ENCODE data around the gene COBL. TPM values are rescaled to one million over a fixed set of nuclear protein-coding genes. Genes with fewer than 3 reads are reported as not detected.
"Not testable (repeated sequence)": the region's sequence is repeated elsewhere in the genome, so short reads cannot be mapped to it uniquely, and the experiment has no call there.

Gene COBL
- total RNA-seq, 1 donor from 2014 or later = 27.9 TPM

- Histone ChIP-seq H3K4me1 (no peaks in the 10 kb centered on the region), H3K36me3 (no peaks in the 10 kb centered on the region), H3K4me3 (no peak overlapping the region), H3K27ac (no peak overlapping the region), H3K27me3 (ENCODE audit: low read depth) (no peaks in the 10 kb centered on the region), H3K9me3 (no peaks in the 10 kb centered on the region)
- DNase-seq = no peak
- intact Hi-C loops (cut with DNase I) = no loop called here
- TF ChIP-seq CTCF (IDR thresholded peaks at IDR 0.05) = no peak
- no peak for ATAC-seq
Observed at GRCh38 chr7:51217804-51218203, 98.8 kb downstream of the COBL start.

- no peak for ATAC-seq
- DNase-seq = no peak
- intact Hi-C loops (cut with DNase I) = no loop called here
- no peak overlapping the region for H3K4me3 ChIP-seq
- no peaks in the 10 kb centered on the region for H3K9me3 ChIP-seq
- H3K27ac ChIP-seq = no peak overlapping the region
- no peak for TF ChIP-seq CTCF (IDR thresholded peaks at IDR 0.05)
- no peaks in the 10 kb centered on the region for H3K27me3 ChIP-seq (ENCODE audit: low read depth)
- H3K36me3 ChIP-seq = no peaks in the 10 kb centered on the region
- H3K4me1 ChIP-seq = no peaks in the 10 kb centered on the region
Observed at GRCh38 chr7:51214098-51214497, 102.5 kb downstream of the COBL start.

- H3K27ac ChIP-seq = no peak overlapping the region
- no peaks in the 10 kb centered on the region for H3K4me1 ChIP-seq
- H3K27me3 ChIP-seq (ENCODE audit: low read depth) = no peaks in the 10 kb centered on the region
- intact Hi-C loops (cut with DNase I) = no loop called here
- no peak for TF ChIP-seq CTCF (IDR thresholded peaks at IDR 0.05)
- ATAC-seq (no peak), DNase-seq (no peak)
- no peaks in the 10 kb centered on the region for H3K9me3 ChIP-seq
- no peaks in the 10 kb centered on the region for H3K36me3 ChIP-seq
- H3K4me3 ChIP-seq = no peak overlapping the region
Observed at GRCh38 chr7:51213618-51214017, 103.0 kb downstream of the COBL start.

GRCh38 chr7:51210766-51211165, 105.8 kb downstream of the COBL start:
- no peaks in the 10 kb centered on the region for H3K27me3 ChIP-seq (ENCODE audit: low read depth)
- no peaks in the 10 kb centered on the region for H3K36me3 ChIP-seq
- intact Hi-C loops (cut with DNase I) = no loop called here
- no peak overlapping the region for H3K4me3 ChIP-seq
- ATAC-seq (no peak), DNase-seq (no peak)
- H3K27ac ChIP-seq = no peak overlapping the region
- H3K9me3 ChIP-seq = no peaks in the 10 kb centered on the region
- no peak for TF ChIP-seq CTCF (IDR thresholded peaks at IDR 0.05)
- H3K4me1 ChIP-seq = no peaks in the 10 kb centered on the region

- intact Hi-C loops (cut with DNase I) = no loop called here
- Histone ChIP-seq H3K9me3 (no peaks in the 10 kb centered on the region), H3K4me3 (no peak overlapping the region), H3K36me3 (no peaks in the 10 kb centered on the region), H3K4me1 (no peaks in the 10 kb centered on the region), H3K27me3 (ENCODE audit: low read depth) (no peaks in the 10 kb centered on the region), H3K27ac (no peak overlapping the region)
- DNase-seq = no peak
- ATAC-seq = peak in 1 of 2 donors; percentile 13
- TF ChIP-seq CTCF (IDR thresholded peaks at IDR 0.05) = no peak
Observed at GRCh38 chr7:51209426-51209825, 107.2 kb downstream of the COBL start.

- H3K4me3 ChIP-seq; H3K27me3 ChIP-seq (ENCODE audit: low read depth); H3K27ac ChIP-seq; H3K36me3 ChIP-seq; ATAC-seq; intact Hi-C loops (cut with DNase I); DNase-seq; H3K9me3 ChIP-seq; H3K4me1 ChIP-seq: not testable (repeated sequence)
Observed at GRCh38 chr7:51208125-51208524, 108.5 kb downstream of the COBL start.
